Measurements from ENCODE around the gene ST3GAL2. TPM values are rescaled to one million over a fixed set of nuclear protein-coding genes. Genes with fewer than 3 reads are reported as not detected.

ST3GAL2 gene
- total and polyA plus RNA-seq, 9 donors: 19.3 to 36.5 (median 28.7) TPM

GRCh38 chr16:70476272-70477020 lies 37.5 kb upstream of the ST3GAL2 start:
- H3K4me3 ChIP-seq (ENCODE audit: low read length): no peak overlapping the region
- H3K27ac ChIP-seq (ENCODE audit: low read length): peak overlapping the region; percentile 82
- H3K27me3 ChIP-seq (ENCODE audit: control insufficient read depth, insufficient read depth, low read length): no peaks in the 10 kb centered on the region
- H3K4me1 ChIP-seq (ENCODE audit: control insufficient read depth, insufficient read depth, low read length): peaks cover 3% of the 10 kb centered on the region
- no peaks in the 10 kb centered on the region for H3K9me3 ChIP-seq (replicated peaks; ENCODE audit: control insufficient read depth, low read depth, low read length)
- DNase-seq: peak; percentile 48
- WGBS (ENCODE audit: insufficient coverage): 87% methylated on average over 12 of the region's 13 CpGs
- H3K36me3 ChIP-seq (ENCODE audit: control insufficient read depth, insufficient read depth, low read length): peaks cover 64% of the 10 kb centered on the region

DNA sequence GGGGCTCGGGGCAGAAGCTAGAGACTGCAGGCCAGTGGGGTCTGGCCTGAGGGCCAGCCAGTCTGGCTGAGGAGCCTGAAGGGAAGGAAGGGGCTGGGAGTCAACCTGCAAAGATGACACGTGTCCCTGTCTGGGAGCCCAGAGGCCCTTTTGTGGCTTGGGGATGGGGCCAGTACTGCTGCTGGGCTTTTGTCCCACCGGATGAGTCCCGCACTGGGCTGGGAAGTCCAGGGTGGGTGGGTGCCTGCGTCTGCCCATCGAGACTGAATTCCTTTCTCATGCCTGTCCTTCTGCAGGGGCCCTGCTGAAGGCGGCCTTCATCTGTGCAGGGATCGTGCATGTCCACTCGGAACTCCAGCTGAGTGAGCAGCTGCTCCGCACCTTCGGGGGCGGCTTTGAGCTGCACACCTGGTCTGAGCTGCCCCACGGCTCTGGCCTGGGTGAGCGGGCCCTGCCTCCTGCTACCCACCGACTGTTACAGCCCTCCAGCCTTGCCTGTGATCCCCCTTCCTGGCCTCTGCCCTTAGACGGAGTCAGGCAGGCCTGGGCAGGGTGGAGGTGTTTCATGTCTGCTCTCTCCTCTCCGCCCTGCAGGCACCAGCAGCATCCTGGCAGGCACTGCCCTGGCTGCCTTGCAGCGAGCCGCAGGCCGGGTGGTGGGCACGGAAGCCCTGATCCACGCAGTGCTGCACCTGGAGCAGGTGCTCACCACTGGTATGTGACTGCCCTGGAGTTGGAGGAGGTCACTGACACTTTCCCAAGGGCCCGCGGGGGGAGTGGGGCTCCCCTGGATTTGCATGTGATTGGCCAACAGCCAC lies 36.4 kb upstream of the ST3GAL2 start:
- H3K36me3 ChIP-seq (ENCODE audit: control insufficient read depth, insufficient read depth, low read length): peaks cover 54% of the 10 kb centered on the region
- 66% methylated on average over 20 of the region's 24 CpGs for WGBS (ENCODE audit: insufficient coverage)

DNA sequence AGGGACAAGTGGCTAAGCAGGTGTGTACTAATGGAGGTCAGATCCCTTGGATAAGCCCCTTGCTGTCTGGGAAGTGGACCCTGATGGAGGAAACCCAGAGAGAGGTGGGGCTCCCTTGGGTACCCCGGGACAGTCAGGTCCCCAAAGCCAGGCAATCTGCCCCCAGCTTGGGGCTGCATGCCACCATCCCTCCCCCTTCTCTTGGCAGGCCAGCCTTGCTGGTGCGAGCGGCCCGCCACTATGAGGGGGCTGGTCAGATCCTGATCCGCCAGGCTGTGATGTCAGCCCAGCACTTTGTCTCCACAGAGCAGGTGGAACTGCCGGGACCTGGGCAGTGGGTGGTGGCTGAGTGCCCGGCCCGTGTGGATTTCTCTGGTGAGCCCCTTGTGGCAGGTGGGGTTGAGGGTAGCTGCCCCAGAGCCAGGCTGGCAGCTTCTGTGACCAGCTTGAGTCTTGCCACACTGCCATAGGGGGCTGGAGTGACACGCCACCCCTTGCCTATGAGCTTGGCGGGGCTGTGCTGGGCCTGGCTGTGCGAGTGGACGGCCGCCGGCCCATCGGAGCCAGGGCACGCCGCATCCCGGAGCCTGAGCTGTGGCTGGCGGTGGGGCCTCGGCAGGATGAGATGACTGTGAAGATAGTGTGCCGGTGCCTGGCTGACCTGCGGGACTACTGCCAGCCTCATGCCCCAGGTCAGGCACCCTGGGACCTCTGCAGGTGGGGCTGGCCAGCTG lies 35.6 kb upstream of the ST3GAL2 start:
- Histone ChIP-seq H3K36me3 (ENCODE audit: control insufficient read depth, insufficient read depth, low read length) (peaks cover 49% of the 10 kb centered on the region), H3K27ac (ENCODE audit: low read length) (no peak overlapping the region), H3K4me1 (ENCODE audit: control insufficient read depth, insufficient read depth, low read length) (peaks cover 3% of the 10 kb centered on the region), H3K4me3 (ENCODE audit: low read length) (no peak overlapping the region), H3K27me3 (ENCODE audit: control insufficient read depth, insufficient read depth, low read length) (no peaks in the 10 kb centered on the region), H3K9me3 (replicated peaks; ENCODE audit: control insufficient read depth, low read depth, low read length) (no peaks in the 10 kb centered on the region)
- WGBS (ENCODE audit: insufficient coverage): 90% methylated on average over 14 of the region's 22 CpGs
- no peak for DNase-seq

More for the DNA sequence above, 36.4 kb upstream of the ST3GAL2 start:
- Histone ChIP-seq H3K4me1 (ENCODE audit: control insufficient read depth, insufficient read depth, low read length) (peaks cover 3% of the 10 kb centered on the region), H3K9me3 (replicated peaks; ENCODE audit: control insufficient read depth, low read depth, low read length) (no peaks in the 10 kb centered on the region), H3K27ac (ENCODE audit: low read length) (no peak overlapping the region), H3K27me3 (ENCODE audit: control insufficient read depth, insufficient read depth, low read length) (no peaks in the 10 kb centered on the region), H3K4me3 (ENCODE audit: low read length) (no peak overlapping the region)
- no peak for DNase-seq

GRCh38 chr16:70473446-70474319 lies 34.8 kb upstream of the ST3GAL2 start:
- peaks cover 3% of the 10 kb centered on the region for H3K4me1 ChIP-seq (ENCODE audit: control insufficient read depth, insufficient read depth, low read length)
- peaks cover 42% of the 10 kb centered on the region for H3K36me3 ChIP-seq (ENCODE audit: control insufficient read depth, insufficient read depth, low read length)
- H3K27ac ChIP-seq (ENCODE audit: low read length): no peak overlapping the region
- no peak for DNase-seq
- 89% methylated on average over 16 of the region's 21 CpGs for WGBS (ENCODE audit: insufficient coverage)
- H3K27me3 ChIP-seq (ENCODE audit: control insufficient read depth, insufficient read depth, low read length): no peaks in the 10 kb centered on the region
- H3K4me3 ChIP-seq (ENCODE audit: low read length): no peak overlapping the region
- H3K9me3 ChIP-seq (replicated peaks; ENCODE audit: control insufficient read depth, low read depth, low read length): no peaks in the 10 kb centered on the region

DNA sequence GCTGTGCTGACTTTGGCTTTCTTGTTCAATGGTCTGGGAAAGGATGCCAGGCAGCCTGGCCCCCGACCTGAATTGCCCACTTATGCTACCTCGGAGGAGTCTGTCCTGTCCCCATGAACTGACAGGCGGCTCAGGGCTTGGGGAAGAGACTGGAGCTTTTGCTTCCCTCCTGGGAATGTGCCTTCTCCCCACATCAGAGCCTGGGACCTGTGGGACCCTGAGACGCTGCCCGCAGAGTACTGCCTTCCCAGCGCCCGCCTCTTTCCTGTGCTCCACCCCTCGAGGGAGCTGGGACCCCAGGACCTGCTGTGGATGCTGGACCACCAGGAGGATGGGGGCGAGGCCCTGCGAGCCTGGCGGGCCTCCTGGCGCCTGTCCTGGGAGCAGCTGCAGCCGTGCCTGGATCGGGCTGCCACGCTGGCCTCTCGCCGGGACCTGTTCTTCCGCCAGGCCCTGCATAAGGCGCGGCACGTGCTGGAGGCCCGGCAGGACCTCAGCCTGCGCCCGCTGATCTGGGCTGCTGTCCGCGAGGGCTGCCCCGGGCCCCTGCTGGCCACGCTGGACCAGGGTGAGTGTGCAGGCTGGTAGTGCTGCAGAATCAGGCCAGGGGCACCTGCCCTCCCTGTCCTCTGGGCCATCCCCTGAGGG lies 34.0 kb upstream of the ST3GAL2 start:
- H3K27me3 ChIP-seq (ENCODE audit: control insufficient read depth, insufficient read depth, low read length): no peaks in the 10 kb centered on the region

DNA sequence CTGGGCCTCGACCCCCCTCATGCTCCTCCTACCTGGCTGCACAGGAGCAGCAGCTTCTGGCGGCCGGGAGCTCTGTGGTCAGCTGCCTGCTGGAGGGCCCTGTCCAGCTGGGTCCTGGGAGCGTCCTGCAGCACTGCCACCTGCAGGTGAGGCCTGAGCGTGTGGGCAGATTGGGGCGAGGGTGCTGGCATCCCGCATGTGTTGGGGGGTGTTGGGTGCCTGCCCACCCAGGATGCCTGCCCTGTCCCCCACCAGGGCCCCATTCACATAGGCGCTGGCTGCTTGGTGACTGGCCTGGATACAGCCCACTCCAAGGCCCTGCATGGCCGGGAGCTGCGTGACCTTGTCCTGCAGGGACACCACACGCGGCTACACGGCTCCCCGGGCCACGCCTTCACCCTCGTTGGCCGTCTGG lies 32.0 kb upstream of the ST3GAL2 start:
- Histone ChIP-seq H3K27ac (ENCODE audit: low read length) (no peak overlapping the region), H3K4me3 (ENCODE audit: low read length) (no peak overlapping the region), H3K4me1 (ENCODE audit: control insufficient read depth, insufficient read depth, low read length) (peaks cover 8% of the 10 kb centered on the region), H3K36me3 (ENCODE audit: control insufficient read depth, insufficient read depth, low read length) (peaks cover 39% of the 10 kb centered on the region), H3K27me3 (ENCODE audit: control insufficient read depth, insufficient read depth, low read length) (no peaks in the 10 kb centered on the region), H3K9me3 (replicated peaks; ENCODE audit: control insufficient read depth, low read depth, low read length) (no peaks in the 10 kb centered on the region)
- 56% methylated on average over 12 of the region's 17 CpGs for WGBS (ENCODE audit: insufficient coverage)
- DNase-seq: no peak

More for the DNA sequence above, 34.0 kb upstream of the ST3GAL2 start:
- 83% methylated on average over 26 of the region's 28 CpGs for whole genome bisulfite sequencing (ENCODE audit: insufficient coverage)
- peaks cover 3% of the 10 kb centered on the region for H3K4me1 ChIP-seq (ENCODE audit: control insufficient read depth, insufficient read depth, low read length)
- H3K9me3 ChIP-seq (replicated peaks; ENCODE audit: control insufficient read depth, low read depth, low read length): no peaks in the 10 kb centered on the region
- no peak overlapping the region for H3K27ac ChIP-seq (ENCODE audit: low read length)
- H3K36me3 ChIP-seq (ENCODE audit: control insufficient read depth, insufficient read depth, low read length): peaks cover 34% of the 10 kb centered on the region
- H3K4me3 ChIP-seq (ENCODE audit: low read length): no peak overlapping the region
- no peak for DNase-seq

GRCh38 chr16:70470141-70470926 lies 31.4 kb upstream of the ST3GAL2 start:
- Histone ChIP-seq H3K27ac (ENCODE audit: low read length) (no peak overlapping the region), H3K4me3 (ENCODE audit: low read length) (no peak overlapping the region), H3K9me3 (replicated peaks; ENCODE audit: control insufficient read depth, low read depth, low read length) (no peaks in the 10 kb centered on the region), H3K4me1 (ENCODE audit: control insufficient read depth, insufficient read depth, low read length) (peaks cover 8% of the 10 kb centered on the region), H3K36me3 (ENCODE audit: control insufficient read depth, insufficient read depth, low read length) (peaks cover 34% of the 10 kb centered on the region), H3K27me3 (ENCODE audit: control insufficient read depth, insufficient read depth, low read length) (no peaks in the 10 kb centered on the region)
- 92% methylated on average over 7 of the region's 10 CpGs for WGBS (ENCODE audit: insufficient coverage)
- DNase-seq: no peak

GRCh38 chr16:70468776-70469525 lies 30.1 kb upstream of the ST3GAL2 start:
- H3K4me1 ChIP-seq (ENCODE audit: control insufficient read depth, insufficient read depth, low read length): peaks cover 8% of the 10 kb centered on the region
- H3K36me3 ChIP-seq (ENCODE audit: control insufficient read depth, insufficient read depth, low read length): peaks cover 31% of the 10 kb centered on the region
- H3K4me3 ChIP-seq (ENCODE audit: low read length): no peak overlapping the region
- H3K9me3 ChIP-seq (replicated peaks; ENCODE audit: control insufficient read depth, low read depth, low read length): no peaks in the 10 kb centered on the region
- H3K27me3 ChIP-seq (ENCODE audit: control insufficient read depth, insufficient read depth, low read length): no peaks in the 10 kb centered on the region
- DNase-seq: no peak
- 88% methylated on average over 13 of the region's 16 CpGs for WGBS (ENCODE audit: insufficient coverage)
- H3K27ac ChIP-seq (ENCODE audit: low read length): no peak overlapping the region
